HepG2 (cell line): Measurements from ENCODE around the gene ABHD17A. TPM values are rescaled to one million over a fixed set of nuclear protein-coding genes. Genes with fewer than 3 reads are reported as not detected.

Source experiments
- FOXO4 ChIP-seq: sonication (generic); formaldehyde crosslinking; conservative IDR thresholded peaks from 2 replicates; pipeline ENCODE4 v1.8.1; 2023; ENCODE audit warnings: missing genetic modification reagents
- KLF16 ChIP-seq, 2 experiments: sonication (generic) in 1 of 2; formaldehyde crosslinking in 1 of 2; IDR thresholded peaks; 2 replicates each; pipeline versions ENCODE4 v1.6.1 to v1.8.0; 2016 to 2023; ENCODE audit warnings: missing genetic modification reagents in 2 of 2, missing compliant biosample characterization in 1 of 2
- MED8 ChIP-seq: sonication (generic); formaldehyde crosslinking; IDR thresholded peaks from 2 replicates; pipeline ENCODE4 v1.8.1; 2023; ENCODE audit warnings: mild to moderate bottlenecking, missing genetic modification reagents; ENCODE audit not compliant: insufficient replicate concordance
- MTA1 ChIP-seq: sonication (generic); formaldehyde crosslinking; IDR thresholded peaks from 2 replicates; pipeline ENCODE4 v1.4.0; 2020; ENCODE audit warnings: missing genetic modification reagents, mild to moderate bottlenecking, borderline replicate concordance
- NFE2 ChIP-seq: sonication (generic); formaldehyde crosslinking; IDR thresholded peaks from 2 replicates; pipeline ENCODE4 v1.4.0; 2020; ENCODE audit warnings: missing genetic modification reagents
- NFIB ChIP-seq: sonication (generic); formaldehyde crosslinking; IDR thresholded peaks from 2 replicates; pipeline ENCODE4 v1.9.0; 2021; ENCODE audit warnings: missing genetic modification reagents, mild to moderate bottlenecking, borderline replicate concordance
- PBX2 ChIP-seq: IDR thresholded peaks from 2 replicates; pipeline ENCODE4 v1.6.1; 2016; ENCODE audit warnings: control low read depth
- REL ChIP-seq: sonication (generic); formaldehyde crosslinking; conservative IDR thresholded peaks from 2 replicates; pipeline ENCODE4 v1.8.0; 2022; ENCODE audit warnings: mild to moderate bottlenecking, missing genetic modification reagents, moderate library complexity
- REPIN1 ChIP-seq: sonication (generic); formaldehyde crosslinking; IDR thresholded peaks from 2 replicates; pipeline ENCODE4 v1.8.0; 2022; ENCODE audit warnings: missing genetic modification reagents, low read depth, mild to moderate bottlenecking, borderline replicate concordance
- RXRA ChIP-seq: sonication (generic); formaldehyde crosslinking; IDR thresholded peaks from 2 replicates; pipeline ENCODE4 v1.5.1; 2020; ENCODE audit warnings: missing genetic modification reagents
- SNAPC4 ChIP-seq: sonication (generic); formaldehyde crosslinking; IDR thresholded peaks from 2 replicates; pipeline ENCODE4 v1.4.0; 2020; ENCODE audit warnings: mild to moderate bottlenecking, missing genetic modification reagents
- ZBTB25 ChIP-seq: IDR thresholded peaks from 2 replicates; pipeline ENCODE4 v1.6.1; 2018; ENCODE audit warnings: missing genetic modification reagents
- ZIK1 ChIP-seq: sonication (generic); formaldehyde crosslinking; IDR thresholded peaks from 2 replicates; pipeline ENCODE4 v1.5.0; 2020; ENCODE audit warnings: mild to moderate bottlenecking, low read depth, missing genetic modification reagents, borderline replicate concordance
- ZNF160 ChIP-seq: sonication (generic); formaldehyde crosslinking; IDR thresholded peaks from 2 replicates; pipeline ENCODE4 v1.8.0; 2022; ENCODE audit warnings: mild to moderate bottlenecking, inconsistent platforms, missing genetic modification reagents
- ZNF362 ChIP-seq: sonication (generic); formaldehyde crosslinking; IDR thresholded peaks from 2 replicates; pipeline ENCODE4 v1.4.0; 2020; ENCODE audit warnings: missing genetic modification reagents, mild to moderate bottlenecking, borderline replicate concordance
- ZNF382 ChIP-seq: sonication (generic); formaldehyde crosslinking; IDR thresholded peaks from 2 replicates; pipeline ENCODE4 v1.5.0; 2020; ENCODE audit warnings: missing genetic modification reagents, mild to moderate bottlenecking, borderline replicate concordance
- ZNF563 ChIP-seq: sonication (generic); formaldehyde crosslinking; IDR thresholded peaks from 2 replicates; pipeline ENCODE4 v1.8.0; 2022; ENCODE audit warnings: mild to moderate bottlenecking, moderate library complexity, missing genetic modification reagents
- ZNF605 ChIP-seq: sonication (generic); formaldehyde crosslinking; IDR thresholded peaks from 2 replicates; pipeline ENCODE4 v1.8.0; 2022; ENCODE audit warnings: mild to moderate bottlenecking, missing genetic modification reagents
- polyA plus RNA-seq, 8 experiments: library from polyadenylated mRNA; depleted of rRNA in 3 of 8; stranded (reverse) in 7 of 8; unstranded in 1 of 8; fragments of >200 nt; fragmentation: Illumina TruSeq in 4 of 8; extraction: Trizol in 4 of 8; gene quantifications; 2 replicates each; pipeline versions ENCODE4 v1.2.1 to v1.2.3, GENCODE V29; 2011 to 2016; ENCODE audit warnings: low read depth in 4 of 8, missing spikeins in 1 of 8, mixed read lengths in 1 of 8; ENCODE audit not compliant: insufficient read depth in 1 of 8
- total RNA-seq, 5 experiments: library from RNA; depleted of rRNA; stranded (reverse); fragments of >200 nt; fragmentation: Illumina TruSeq; extraction: Trizol; gene quantifications; 2 replicates each; pipeline ENCODE4 v1.2.3, GENCODE V29; 2016; ENCODE audit warnings: low read depth in 1 of 5

Gene ABHD17A
- total and polyA plus RNA-seq, 2 of the 13 experiments (the other 11 are each of a cell fraction or from before 2014, with no cell fraction given), result 27.7 to 40.8 TPM

GRCh38 chr19:1863638-1864479 lies 21.4 kb downstream of the ABHD17A start (continued):
- TF ChIP-seq RXRA (peak; percentile 48; the same call in 1 of the 2 replicates), ZBTB25 (no peak; the same call in 1 of the 2 replicates), MTA1 (CRISPR knock-in tag) (0 out of 2 replicates have a peak, but pooled peaks have one; percentile 28), REL (CRISPR knock-in tag) (peak; percentile 75; the same call in 1 of the 2 replicates), SNAPC4 (CRISPR knock-in tag) (0 out of 2 replicates have a peak, but pooled peaks have one; percentile 54), ZIK1 (CRISPR knock-in tag) (no peak; the same call in 1 of the 2 replicates), ZNF563 (CRISPR knock-in tag) (no peak; the same call in 1 of the 2 replicates), ZNF605 (CRISPR knock-in tag) (peak; percentile 36; the same call in 1 of the 2 replicates), ZNF362 (CRISPR knock-in tag) (peak; percentile 29; the same call in 1 of the 2 replicates), KLF16 (CRISPR knock-in tag; IDR thresholded peaks at IDR 0.05) (peak in 1 of 2 experiments; percentile 21; a peak in 1 of 4 replicates), MED8 (CRISPR knock-in tag) (peak; percentile 45), REPIN1 (CRISPR knock-in tag) (no peak), PBX2 (CRISPR knock-in tag) (no peak), NFIB (CRISPR knock-in tag) (no peak), NFE2 (CRISPR knock-in tag) (no peak), FOXO4 (CRISPR knock-in tag) (no peak), ZNF160 (CRISPR knock-in tag) (peak; percentile 63; the same call in 1 of the 2 replicates), ZNF382 (CRISPR knock-in tag) (no peak)
